NCI-H2227 treated with DMSO at 0.1 percent for 48 hours (cell line): ENCODE results near the gene ATXN1.
"Not testable (repeated sequence)": the region's sequence is repeated elsewhere in the genome, so short reads cannot be mapped to it uniquely, and the experiment has no call there.

Experiments
- DNase-seq: peaks from one replicate; lab custom pipeline; 2025; lab: John Stamatoyannopoulos, UW

Gene ATXN1

GRCh38 chr6:16270178-16270794 is 491.0 kb downstream of the ATXN1 start:
- no peak for DNase-seq

DNA sequence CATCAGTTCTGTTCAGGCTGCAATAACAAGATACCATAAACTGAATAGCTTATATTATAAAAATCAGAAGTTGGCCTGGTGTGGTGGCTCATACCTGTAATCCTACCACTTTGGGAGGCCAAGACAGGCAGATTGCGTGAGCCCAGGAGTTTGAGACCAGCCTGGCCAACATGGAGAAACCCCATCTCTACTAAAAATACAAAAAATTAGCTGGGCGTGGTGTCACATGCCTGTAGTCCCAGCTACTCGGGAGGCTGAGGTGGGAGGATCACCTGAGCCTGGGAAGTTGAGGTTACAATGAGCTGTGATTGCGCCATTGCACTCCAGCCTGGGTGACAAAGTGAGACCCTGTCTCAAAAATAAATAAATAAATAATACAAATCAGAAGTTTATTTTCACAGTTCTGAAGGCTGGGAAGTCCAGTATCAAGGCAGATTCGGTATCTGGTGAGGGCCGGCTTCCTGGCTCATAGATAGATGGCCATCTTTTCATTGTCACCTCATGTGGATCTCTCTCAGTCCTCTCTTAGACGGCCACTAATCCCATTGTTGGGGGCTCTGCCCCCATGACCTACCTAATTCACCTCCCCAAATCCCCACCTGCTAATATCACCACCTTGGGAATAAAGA is 491.7 kb downstream of the ATXN1 start:
- not testable (repeated sequence) for DNase-seq

- no peak for DNase-seq
Measured at GRCh38 chr6:16267428-16268263, 493.6 kb downstream of the ATXN1 start.

GRCh38 chr6:16265351-16266341 is 495.6 kb downstream of the ATXN1 start:
- DNase-seq: no peak

GRCh38 chr6:16264785-16265184 is 496.5 kb downstream of the ATXN1 start:
- no peak for DNase-seq

DNA sequence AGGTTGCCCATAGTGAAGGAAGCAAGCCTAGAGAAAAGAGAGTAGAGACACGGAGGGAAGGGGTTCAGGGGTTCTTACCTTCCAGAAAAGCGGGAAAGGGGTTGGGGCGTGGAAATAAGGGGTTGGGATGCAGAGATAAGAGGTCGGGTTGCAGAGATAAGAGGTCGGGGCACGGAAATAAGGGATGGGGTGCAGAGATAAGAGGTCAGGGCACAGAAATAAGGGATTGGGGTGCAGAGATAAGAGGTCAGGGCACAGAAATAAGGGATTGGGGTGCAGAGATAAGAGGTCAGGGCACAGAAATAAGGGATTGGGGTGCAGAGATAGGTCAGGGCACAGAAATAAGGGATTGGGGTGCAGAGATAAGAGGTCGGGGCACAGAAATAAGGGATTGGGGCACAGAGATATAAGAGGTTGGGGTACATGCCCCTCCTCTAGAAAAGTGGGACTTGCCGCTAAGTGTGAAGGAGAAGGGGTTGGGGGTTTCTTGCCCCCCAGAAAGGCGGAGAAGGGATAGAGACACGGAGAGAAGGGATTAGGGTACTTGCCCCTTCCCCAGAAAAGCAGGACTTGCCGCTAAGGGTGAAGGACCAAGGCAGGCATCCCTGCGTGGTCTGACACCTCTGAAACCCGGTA is 497.7 kb downstream of the ATXN1 start:
- not testable (repeated sequence) for DNase-seq

- DNase-seq: not testable (repeated sequence)
Measured at GRCh38 chr6:16262773-16263172, 498.5 kb downstream of the ATXN1 start.

DNA sequence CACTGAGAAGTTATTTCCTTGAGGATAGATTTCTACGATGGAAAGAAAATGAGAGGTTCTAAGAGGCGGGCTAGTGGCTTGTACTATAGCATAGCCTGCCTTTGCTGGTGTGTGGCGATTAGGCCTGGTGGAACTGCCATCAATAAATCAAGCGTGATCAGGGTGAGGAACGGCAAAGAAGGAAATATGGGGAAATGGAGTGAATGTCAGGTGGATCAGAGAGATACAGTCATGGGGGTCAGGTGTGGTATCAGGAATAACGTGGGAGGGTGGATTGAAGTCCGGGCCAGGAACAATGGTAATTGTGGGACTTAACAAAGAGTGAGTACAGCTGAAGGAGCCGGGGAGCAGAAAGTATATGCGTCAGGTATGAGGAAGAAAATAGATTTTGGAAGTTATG is 500.7 kb downstream of the ATXN1 start:
- not testable (repeated sequence) for DNase-seq

DNA sequence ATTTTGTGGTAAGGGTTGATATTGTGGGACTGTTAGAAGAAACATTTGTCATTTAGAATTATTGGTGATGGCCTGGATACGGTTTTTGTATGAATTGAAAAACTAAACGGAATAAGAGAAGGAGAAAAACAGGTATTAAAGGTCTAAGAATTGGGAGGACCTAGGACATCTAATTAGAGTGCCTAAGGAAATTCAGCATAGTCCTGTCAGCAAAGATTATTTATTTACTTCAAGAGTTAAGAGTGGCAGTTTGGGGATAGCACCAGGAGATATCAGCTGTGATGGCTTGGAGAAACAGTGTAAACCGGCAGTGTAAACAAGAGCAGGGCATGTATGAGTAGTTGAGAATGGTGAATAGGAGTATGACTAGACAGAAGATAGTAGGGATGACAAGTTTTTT is 501.7 kb downstream of the ATXN1 start:
- not testable (repeated sequence) for DNase-seq

- DNase-seq: no peak
Measured at GRCh38 chr6:16258709-16259075, 502.6 kb downstream of the ATXN1 start.

GRCh38 chr6:16257999-16258708 is 503.1 kb downstream of the ATXN1 start:
- DNase-seq: no peak

DNA sequence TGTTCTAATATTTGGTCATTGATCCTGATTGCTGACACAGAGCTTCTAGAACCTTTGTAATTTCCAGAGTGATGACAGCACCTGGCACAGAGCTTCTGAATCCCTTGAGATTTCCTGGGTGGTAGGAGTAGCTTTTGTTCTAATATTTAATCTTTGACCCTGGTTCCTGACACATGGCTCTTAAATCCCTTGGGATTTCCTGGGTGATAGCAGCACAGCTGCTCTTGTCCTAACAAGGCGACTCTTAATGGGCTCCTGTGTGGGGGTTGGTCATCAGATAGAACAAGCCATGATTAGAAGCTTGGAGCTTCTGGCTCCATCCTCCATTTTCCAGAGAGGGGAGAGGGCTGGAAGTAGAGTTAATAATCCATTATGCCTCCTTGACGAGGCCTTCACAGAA is 504.5 kb downstream of the ATXN1 start:
- DNase-seq: no peak

GRCh38 chr6:16254535-16254934 is 506.7 kb downstream of the ATXN1 start:
- DNase-seq: no peak

DNA sequence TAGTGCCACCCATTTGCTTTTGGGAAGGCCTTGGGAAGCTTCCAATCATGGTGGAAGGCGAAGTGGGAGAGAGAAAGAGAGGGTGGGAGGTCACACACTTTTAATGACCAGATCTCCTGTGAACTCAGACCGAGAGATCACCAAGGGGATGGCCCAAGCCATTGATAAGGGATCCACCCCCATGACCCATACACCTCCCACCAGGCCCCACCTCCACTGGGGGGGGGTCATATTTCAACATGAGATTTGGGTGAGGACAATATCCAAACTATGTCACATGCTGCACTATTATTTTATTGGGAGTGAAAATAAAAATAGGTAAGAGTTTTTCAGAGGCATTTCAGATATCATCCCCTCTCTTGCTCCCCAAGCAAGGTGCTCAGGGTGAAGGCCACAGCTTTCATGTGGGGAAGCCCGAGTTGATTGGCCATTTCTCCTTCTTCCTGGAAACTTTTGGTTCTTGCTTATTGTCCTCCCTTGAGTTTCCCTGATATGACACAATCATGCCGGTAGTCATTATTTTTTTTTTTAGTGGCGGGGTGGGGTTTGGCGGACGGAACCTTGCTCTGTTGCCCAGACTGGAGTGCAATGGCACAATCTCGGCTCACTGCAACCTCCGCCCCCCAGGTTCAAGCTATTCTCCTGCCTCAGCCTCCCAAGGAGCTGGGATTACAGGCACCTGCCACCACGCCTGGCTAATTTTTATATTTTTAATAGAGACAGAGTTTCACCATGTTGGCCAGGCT is 507.7 kb downstream of the ATXN1 start:
- DNase-seq: no peak

DNA sequence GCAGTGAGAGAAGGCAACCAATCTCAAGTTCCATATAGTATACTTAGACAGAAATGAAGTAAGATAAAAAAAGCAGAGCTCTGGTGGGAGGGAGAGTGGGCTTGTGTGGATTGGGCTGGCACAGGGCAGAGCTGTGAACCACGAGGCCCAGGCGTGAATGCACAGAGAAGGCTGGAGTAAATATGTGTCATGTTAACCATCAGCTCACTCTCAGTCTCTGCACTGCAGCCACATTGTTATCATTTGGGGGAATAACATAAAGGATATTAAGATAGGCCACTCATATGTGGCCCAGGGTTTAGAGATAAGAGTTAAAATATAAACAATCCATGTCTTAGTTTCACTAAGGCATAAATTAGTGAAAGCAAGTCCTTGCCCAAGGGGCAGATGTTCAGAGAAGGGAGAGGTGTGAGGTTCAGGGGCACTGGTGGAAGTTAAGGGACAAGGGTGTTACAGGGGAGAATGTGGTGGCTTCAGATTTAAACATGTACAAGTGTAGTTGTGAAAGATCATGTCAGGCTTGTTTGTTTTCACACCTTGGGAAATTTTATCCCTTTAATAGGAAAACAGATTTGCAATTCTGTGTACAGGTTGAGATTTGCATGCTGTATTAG is 508.5 kb downstream of the ATXN1 start:
- DNase-seq: no peak

DNA sequence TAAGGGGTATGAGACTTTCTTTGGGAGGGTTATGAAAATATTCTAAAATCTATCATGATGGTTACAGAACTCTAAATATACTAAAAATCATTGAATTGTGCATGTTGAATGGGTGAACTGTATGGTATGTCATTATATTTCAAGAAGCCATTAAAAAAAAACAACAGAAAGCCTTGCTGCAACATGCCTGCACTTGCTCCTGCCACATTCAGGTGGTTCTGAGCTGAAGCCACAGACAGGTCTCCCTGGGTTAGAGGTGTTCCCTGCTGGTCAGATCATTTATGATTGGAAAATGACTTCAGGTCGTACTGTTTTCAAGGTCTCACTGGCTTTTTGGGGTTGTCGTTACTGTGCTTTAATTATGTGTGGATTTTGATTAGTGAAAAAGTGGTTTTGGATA is 509.6 kb downstream of the ATXN1 start:
- no peak for DNase-seq

- no peak for DNase-seq
Measured at GRCh38 chr6:16249971-16250370, 511.3 kb downstream of the ATXN1 start.
